Measurements from ENCODE around the gene CDH4.

Gene CDH4

GRCh38 chr20:61440548-61441055 lies 188.5 kb downstream of the CDH4 start:
- POLR2A ChIA-PET (ENCODE audit: low non-redundant PET), result no interaction called here
- no peak overlapping the region for H3K27ac ChIP-seq
- CTCF ChIA-PET, result interaction anchor here (1.0 kb wide), 1 partner anchor 60 kb away, joined by 3 read pairs; no protein-coding TSS in a partner anchor
- no peak for DNase-seq (ENCODE audit: low spot score)
- no peak for TF ChIP-seq CTCF (conservative IDR thresholded peaks at IDR 0.05; ENCODE audit: low read depth)

- CTCF ChIA-PET, result interaction anchor here (1.0 kb wide), 1 partner anchor 60 kb away, joined by 3 read pairs; no protein-coding TSS in a partner anchor
- POLR2A ChIA-PET (ENCODE audit: low non-redundant PET), result no interaction called here
Measured at GRCh38 chr20:61441537-61441936, 189.5 kb downstream of the CDH4 start.

GRCh38 chr20:61442075-61442670 lies 190.1 kb downstream of the CDH4 start:
- H3K27ac ChIP-seq, result no peak overlapping the region
- ChIA-PET CTCF (interaction anchor here (0.7 kb wide), 1 partner anchor 343 kb away, joined by 3 read pairs; no protein-coding TSS in a partner anchor), POLR2A (ENCODE audit: low non-redundant PET) (no interaction called here)
- no peak for DNase-seq (ENCODE audit: low spot score)
- TF ChIP-seq CTCF (conservative IDR thresholded peaks at IDR 0.05; ENCODE audit: low read depth), result no peak

More at GRCh38 chr20:61441537-61441936, 189.5 kb downstream of the CDH4 start:
- no peak overlapping the region for H3K27ac ChIP-seq
- no peak for TF ChIP-seq CTCF (conservative IDR thresholded peaks at IDR 0.05; ENCODE audit: low read depth)
- no peak for DNase-seq (ENCODE audit: low spot score)

GRCh38 chr20:61442718-61443117 lies 190.7 kb downstream of the CDH4 start:
- no peak for DNase-seq (ENCODE audit: low spot score)
- H3K27ac ChIP-seq, result no peak overlapping the region
- TF ChIP-seq CTCF (conservative IDR thresholded peaks at IDR 0.05; ENCODE audit: low read depth), result no peak
- CTCF ChIA-PET, result no interaction called here
- POLR2A ChIA-PET (ENCODE audit: low non-redundant PET), result no interaction called here

- POLR2A ChIA-PET (ENCODE audit: low non-redundant PET), result no interaction called here
- CTCF ChIA-PET, result no interaction called here
- no peak for TF ChIP-seq CTCF (conservative IDR thresholded peaks at IDR 0.05; ENCODE audit: low read depth)
- DNase-seq (ENCODE audit: low spot score), result no peak
- no peak overlapping the region for H3K27ac ChIP-seq
Measured at GRCh38 chr20:61443443-61444126, 191.5 kb downstream of the CDH4 start.

- no peak for TF ChIP-seq CTCF (conservative IDR thresholded peaks at IDR 0.05; ENCODE audit: low read depth)
- CTCF ChIA-PET, result no interaction called here
- no peak for DNase-seq (ENCODE audit: low spot score)
- POLR2A ChIA-PET (ENCODE audit: low non-redundant PET), result no interaction called here
- no peak overlapping the region for H3K27ac ChIP-seq
Measured at GRCh38 chr20:61444637-61445036, 192.6 kb downstream of the CDH4 start.
